ENCODE measurements around the gene SYT15. TPM values are rescaled to one million over a fixed set of nuclear protein-coding genes. Genes with fewer than 3 reads are reported as not detected.

SYT15 gene
- total and polyA plus RNA-seq, 3 donors from 2014 or later = 1.7 to 3.6 (median 2.1) TPM

DNA sequence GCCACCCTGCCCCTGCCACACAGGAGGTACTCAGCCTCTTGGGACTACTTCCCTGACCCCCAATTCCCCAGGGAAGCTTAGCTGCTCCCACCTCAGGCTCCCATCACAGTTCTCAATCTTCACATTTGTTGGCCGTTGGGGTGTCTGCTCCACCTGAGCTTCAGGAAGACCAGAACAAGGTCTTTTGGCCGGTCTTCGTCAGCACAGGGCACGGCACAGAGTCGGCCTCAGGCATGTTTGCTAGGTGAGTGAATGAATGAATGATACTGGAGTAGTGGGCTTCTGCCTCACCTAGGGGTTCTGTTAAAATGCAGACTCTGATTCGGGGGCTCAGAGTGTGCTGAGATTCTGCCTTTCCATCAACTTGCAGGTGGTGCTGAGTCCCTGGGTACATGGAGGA lies 42.8 kb upstream of the SYT15 start:
- peaks cover 2% of the 10 kb centered on the region for H3K4me1 ChIP-seq
- no peak overlapping the region for H3K4me3 ChIP-seq
- no peaks in the 10 kb centered on the region for H3K36me3 ChIP-seq (ENCODE audit: low read depth, missing control alignments)
- H3K27ac ChIP-seq = no peak overlapping the region
- WGBS, 2 donors = 86 to 97% methylated on average over 6 of the region's 6 CpGs
- no peaks in the 10 kb centered on the region for H3K27me3 ChIP-seq
- intact Hi-C loops (cut with DNase I; ENCODE audit: low total_unique reads) = no loop called here
- no peaks in the 10 kb centered on the region for H3K9me3 ChIP-seq
- no peak for DNase-seq
- no peak for TF ChIP-seq POLR2A (IDR thresholded peaks at IDR 0.05)
- TF ChIP-seq, protein P1, sequence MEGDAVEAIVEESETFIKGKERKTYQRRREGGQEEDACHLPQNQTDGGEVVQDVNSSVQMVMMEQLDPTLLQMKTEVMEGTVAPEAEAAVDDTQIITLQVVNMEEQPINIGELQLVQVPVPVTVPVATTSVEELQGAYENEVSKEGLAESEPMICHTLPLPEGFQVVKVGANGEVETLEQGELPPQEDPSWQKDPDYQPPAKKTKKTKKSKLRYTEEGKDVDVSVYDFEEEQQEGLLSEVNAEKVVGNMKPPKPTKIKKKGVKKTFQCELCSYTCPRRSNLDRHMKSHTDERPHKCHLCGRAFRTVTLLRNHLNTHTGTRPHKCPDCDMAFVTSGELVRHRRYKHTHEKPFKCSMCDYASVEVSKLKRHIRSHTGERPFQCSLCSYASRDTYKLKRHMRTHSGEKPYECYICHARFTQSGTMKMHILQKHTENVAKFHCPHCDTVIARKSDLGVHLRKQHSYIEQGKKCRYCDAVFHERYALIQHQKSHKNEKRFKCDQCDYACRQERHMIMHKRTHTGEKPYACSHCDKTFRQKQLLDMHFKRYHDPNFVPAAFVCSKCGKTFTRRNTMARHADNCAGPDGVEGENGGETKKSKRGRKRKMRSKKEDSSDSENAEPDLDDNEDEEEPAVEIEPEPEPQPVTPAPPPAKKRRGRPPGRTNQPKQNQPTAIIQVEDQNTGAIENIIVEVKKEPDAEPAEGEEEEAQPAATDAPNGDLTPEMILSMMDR (IDR thresholded peaks at IDR 0.05) = no peak

DNA sequence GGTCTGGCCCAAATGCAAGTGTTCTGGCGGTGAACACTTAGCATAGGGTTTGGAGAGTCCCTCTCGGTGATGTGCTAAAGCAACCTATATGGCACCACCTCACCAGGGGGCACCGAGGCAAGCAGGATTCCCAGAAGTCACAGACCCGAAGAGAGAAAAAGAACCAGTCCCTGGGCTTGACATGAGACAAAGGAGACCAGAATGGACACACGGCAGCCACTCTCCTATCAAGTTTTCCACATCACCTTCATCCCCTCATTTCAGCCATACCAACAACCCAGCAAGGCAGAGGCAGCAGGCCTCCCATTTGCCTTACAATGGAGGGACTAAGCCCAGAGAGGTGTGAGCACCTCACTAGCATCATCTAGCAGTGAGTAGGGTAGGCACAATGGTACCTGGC lies 42.1 kb upstream of the SYT15 start:
- Histone ChIP-seq H3K36me3 (ENCODE audit: low read depth, missing control alignments) (no peaks in the 10 kb centered on the region), H3K9me3 (no peaks in the 10 kb centered on the region), H3K4me3 (no peak overlapping the region), H3K4me1 (peaks cover 4% of the 10 kb centered on the region), H3K27ac (no peak overlapping the region), H3K27me3 (no peaks in the 10 kb centered on the region)
- DNase-seq = no peak
- intact Hi-C loops (cut with DNase I; ENCODE audit: low total_unique reads) = no loop called here
- TF ChIP-seq, protein P1 (IDR thresholded peaks at IDR 0.05) = no peak
- TF ChIP-seq POLR2A (IDR thresholded peaks at IDR 0.05) = no peak
- 85 to 92% methylated on average over 5 of the region's 5 CpGs for WGBS, 2 donors

DNA sequence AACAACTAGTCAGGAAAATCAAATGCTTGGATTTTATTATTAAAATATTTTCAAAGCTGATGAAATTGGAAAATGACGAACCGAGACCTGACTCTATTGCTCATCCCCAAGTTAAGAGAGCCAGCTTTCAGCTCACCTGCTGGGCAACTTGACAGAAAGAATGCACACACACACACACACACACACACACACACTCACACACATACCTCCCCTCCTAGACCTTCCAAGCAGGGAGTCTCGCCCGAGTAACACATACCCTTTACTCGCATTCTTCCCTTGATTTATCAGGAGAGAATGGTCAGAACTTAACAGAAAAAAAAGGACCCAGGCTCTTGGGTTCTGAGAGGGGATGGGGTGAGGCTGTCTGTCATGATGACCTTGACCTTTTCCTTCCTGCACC lies 41.6 kb upstream of the SYT15 start:
- WGBS, 2 donors = 81 to 86% methylated on average over 5 of the region's 5 CpGs
- Histone ChIP-seq H3K4me1 (peaks cover 4% of the 10 kb centered on the region), H3K27ac (no peak overlapping the region), H3K4me3 (no peak overlapping the region), H3K9me3 (no peaks in the 10 kb centered on the region), H3K27me3 (no peaks in the 10 kb centered on the region), H3K36me3 (ENCODE audit: low read depth, missing control alignments) (no peaks in the 10 kb centered on the region)
- TF ChIP-seq POLR2A (IDR thresholded peaks at IDR 0.05) = no peak
- TF ChIP-seq, protein P1 (IDR thresholded peaks at IDR 0.05) = no peak
- DNase-seq = no peak
- intact Hi-C loops (cut with DNase I; ENCODE audit: low total_unique reads) = no loop called here

DNA sequence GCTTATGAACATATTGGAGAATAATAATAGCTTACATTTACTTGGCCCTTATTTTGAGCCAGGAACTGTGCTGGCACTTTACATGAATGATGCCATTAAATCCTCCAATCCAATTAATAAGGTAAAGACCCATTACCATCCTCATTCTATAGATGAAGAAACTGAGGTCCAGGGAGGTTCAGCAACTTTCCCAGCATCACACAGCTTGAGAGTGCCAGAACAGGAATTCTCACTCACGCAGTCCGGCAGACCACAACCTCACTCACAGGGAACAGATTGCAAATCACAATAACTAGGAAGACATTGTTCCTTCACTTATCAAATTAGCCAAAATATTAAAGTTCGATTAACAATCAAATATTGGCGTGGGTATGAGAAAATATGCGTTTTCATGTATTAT lies 40.8 kb upstream of the SYT15 start:
- TF ChIP-seq, protein P1 (IDR thresholded peaks at IDR 0.05) = no peak
- TF ChIP-seq POLR2A (IDR thresholded peaks at IDR 0.05) = no peak
- no peak for DNase-seq
- no peaks in the 10 kb centered on the region for H3K27me3 ChIP-seq
- H3K4me1 ChIP-seq = peaks cover 4% of the 10 kb centered on the region
- 91 to 96% methylated on average over 5 of the region's 5 CpGs for WGBS, 2 donors
- intact Hi-C loops (cut with DNase I; ENCODE audit: low total_unique reads) = no loop called here
- H3K9me3 ChIP-seq = no peaks in the 10 kb centered on the region
- H3K36me3 ChIP-seq (ENCODE audit: low read depth, missing control alignments) = no peaks in the 10 kb centered on the region
- H3K27ac ChIP-seq = no peak overlapping the region
- no peak overlapping the region for H3K4me3 ChIP-seq

DNA sequence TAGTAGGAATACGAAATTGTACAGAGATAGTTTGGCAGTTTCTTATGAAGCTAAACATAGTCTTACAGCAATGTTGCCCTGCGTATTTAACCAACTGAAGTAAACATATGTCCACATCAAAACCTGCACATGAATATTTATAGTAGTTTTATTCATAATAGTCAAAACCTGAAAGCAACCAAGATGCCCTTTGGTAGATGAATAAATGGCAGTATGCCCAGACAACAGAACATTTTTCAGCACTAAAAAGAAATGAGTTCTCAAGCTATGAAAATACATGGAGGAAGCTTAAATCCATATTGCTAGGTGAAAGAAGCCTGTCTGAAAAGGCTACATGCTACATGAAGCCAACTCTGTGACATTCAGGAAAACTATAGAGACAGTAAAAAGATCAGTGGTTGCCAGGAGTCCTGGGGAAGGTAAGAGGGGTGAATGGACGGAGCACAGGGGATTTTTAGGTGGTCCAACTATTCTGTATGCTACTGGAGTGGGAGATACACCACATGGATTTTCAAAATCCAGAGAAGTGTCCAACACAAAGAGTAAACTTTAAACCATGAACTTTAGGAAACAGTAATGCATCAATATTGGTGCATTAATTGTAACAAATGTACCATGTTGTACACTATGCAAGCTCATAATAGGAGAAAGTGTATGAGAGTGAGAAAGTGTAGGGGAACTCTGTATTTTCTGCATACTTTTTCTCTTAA lies 40.1 kb upstream of the SYT15 start:
- no peak for DNase-seq
- H3K9me3 ChIP-seq = no peaks in the 10 kb centered on the region
- no peak overlapping the region for H3K27ac ChIP-seq
- intact Hi-C loops (cut with DNase I; ENCODE audit: low total_unique reads) = no loop called here
- WGBS, 2 donors = 88 to 91% methylated on average over 3 of the region's 3 CpGs
- no peak overlapping the region for H3K4me3 ChIP-seq
- TF ChIP-seq POLR2A (IDR thresholded peaks at IDR 0.05) = no peak
- TF ChIP-seq, protein P1 (IDR thresholded peaks at IDR 0.05) = no peak
- no peaks in the 10 kb centered on the region for H3K36me3 ChIP-seq (ENCODE audit: low read depth, missing control alignments)
- H3K4me1 ChIP-seq = peaks cover 4% of the 10 kb centered on the region
- H3K27me3 ChIP-seq = no peaks in the 10 kb centered on the region

Measured in testis (tissue), 3 donors.